ENCODE data around the gene RHOV.

RHOV gene

GRCh38 chr15:40886586-40886985 lies 12.6 kb upstream of the RHOV start:
- POLR2A ChIA-PET, result no interaction called here
- CTCF ChIA-PET, result interaction anchor here (1.1 kb wide), 1 partner anchor 27 kb away, joined by 4 read pairs; no protein-coding TSS in a partner anchor
- no peak for DNase-seq (ENCODE audit: extremely low spot score)
- no peak for TF ChIP-seq ZNF384 (IDR thresholded peaks at IDR 0.05)
- no peak for TF ChIP-seq SP1 (IDR thresholded peaks at IDR 0.05)

- POLR2A ChIA-PET, result interaction anchor here (1.2 to 1.4 kb wide), 2 partner anchors 13 to 187 kb away, joined by 3 to 4 read pairs; partner anchors contain the start of genes RAD51 and VPS18
- DNase-seq (ENCODE audit: extremely low spot score), result no peak
- CTCF ChIA-PET, result interaction anchor here (0.6 to 1.4 kb wide), 3 partner anchors 11 to 18 kb away, joined by 3 to 6 read pairs (median 4); partner anchors contain the start of gene VPS18
- TF ChIP-seq FOXM1 (IDR thresholded peaks at IDR 0.05; ENCODE audit: borderline replicate concordance) (no peak), LEF1 (IDR thresholded peaks at IDR 0.05; ENCODE audit: borderline replicate concordance) (no peak), PKNOX1 (IDR thresholded peaks at IDR 0.05) (no peak), BHLHE40 (IDR thresholded peaks at IDR 0.05; ENCODE audit: borderline replicate concordance) (no peak), ARNT (IDR thresholded peaks at IDR 0.05) (no peak), TARDBP (IDR thresholded peaks at IDR 0.05) (no peak), HDGF (IDR thresholded peaks at IDR 0.05; ENCODE audit: borderline replicate concordance) (no peak), NFRKB (IDR thresholded peaks at IDR 0.05) (no peak), FOXA1 (IDR thresholded peaks at IDR 0.05) (no peak), SP1 (IDR thresholded peaks at IDR 0.05) (no peak), CTBP1 (IDR thresholded peaks at IDR 0.05; ENCODE audit: borderline replicate concordance) (no peak), ZNF384 (IDR thresholded peaks at IDR 0.05) (no peak), ELF4 (IDR thresholded peaks at IDR 0.05) (no peak), SUZ12 (IDR thresholded peaks at IDR 0.05) (no peak), L3MBTL2 (conservative IDR thresholded peaks at IDR 0.05) (no peak), FOXK2 (IDR thresholded peaks at IDR 0.05) (no peak)
Measured at GRCh38 chr15:40881351-40881750, 7.3 kb upstream of the RHOV start.

- TF ChIP-seq LEF1 (IDR thresholded peaks at IDR 0.05; ENCODE audit: borderline replicate concordance), result no peak
- TF ChIP-seq ELF4 (IDR thresholded peaks at IDR 0.05), result no peak
- TF ChIP-seq SP1 (IDR thresholded peaks at IDR 0.05), result no peak
- TF ChIP-seq L3MBTL2 (conservative IDR thresholded peaks at IDR 0.05), result no peak
- TF ChIP-seq ARNT (IDR thresholded peaks at IDR 0.05), result no peak
- TF ChIP-seq ZNF384 (IDR thresholded peaks at IDR 0.05), result no peak
- ChIA-PET POLR2A (no interaction called here), CTCF (interaction anchor here (1.1 to 1.9 kb wide), 3 partner anchors 11 to 21 kb away, joined by 3 to 12 read pairs (median 4); partner anchors contain the start of gene VPS18)
- DNase-seq (ENCODE audit: extremely low spot score), result no peak
Measured at GRCh38 chr15:40879609-40880008, 5.6 kb upstream of the RHOV start.

- no peak for TF ChIP-seq ZNF384 (IDR thresholded peaks at IDR 0.05)
- TF ChIP-seq ARNT (IDR thresholded peaks at IDR 0.05), result no peak
- no peak for TF ChIP-seq HDGF (IDR thresholded peaks at IDR 0.05; ENCODE audit: borderline replicate concordance)
- no peak for TF ChIP-seq ELF4 (IDR thresholded peaks at IDR 0.05)
- TF ChIP-seq TARDBP (IDR thresholded peaks at IDR 0.05), result no peak
- no peak for TF ChIP-seq CTBP1 (IDR thresholded peaks at IDR 0.05; ENCODE audit: borderline replicate concordance)
- TF ChIP-seq FOXK2 (IDR thresholded peaks at IDR 0.05), result no peak
- no peak for TF ChIP-seq FOXA1 (IDR thresholded peaks at IDR 0.05)
- TF ChIP-seq NFRKB (IDR thresholded peaks at IDR 0.05), result no peak
- TF ChIP-seq SP1 (IDR thresholded peaks at IDR 0.05), result no peak
- TF ChIP-seq BHLHE40 (IDR thresholded peaks at IDR 0.05; ENCODE audit: borderline replicate concordance), result no peak
- TF ChIP-seq L3MBTL2 (conservative IDR thresholded peaks at IDR 0.05), result no peak
- TF ChIP-seq SUZ12 (IDR thresholded peaks at IDR 0.05), result no peak
- DNase-seq (ENCODE audit: extremely low spot score), result no peak
- ChIA-PET CTCF (interaction anchor here (1.0 to 1.9 kb wide), 4 partner anchors 12 to 21 kb away, joined by 3 to 12 read pairs (median 4); partner anchors contain the start of gene VPS18), POLR2A (interaction anchor here (1.0 kb wide), 1 partner anchor 16 kb away, joined by 3 read pairs; the partner anchor contains the start of gene VPS18)
Measured at GRCh38 chr15:40878785-40879184, 4.8 kb upstream of the RHOV start.

GRCh38 chr15:40877694-40878093 lies 3.7 kb upstream of the RHOV start:
- no peak for TF ChIP-seq NFRKB (IDR thresholded peaks at IDR 0.05)
- TF ChIP-seq TARDBP (IDR thresholded peaks at IDR 0.05), result no peak
- no peak for TF ChIP-seq PKNOX1 (IDR thresholded peaks at IDR 0.05)
- TF ChIP-seq FOXA1 (IDR thresholded peaks at IDR 0.05), result no peak
- no peak for TF ChIP-seq L3MBTL2 (conservative IDR thresholded peaks at IDR 0.05)
- no peak for TF ChIP-seq ARNT (IDR thresholded peaks at IDR 0.05)
- TF ChIP-seq FOXK2 (IDR thresholded peaks at IDR 0.05), result no peak
- no peak for TF ChIP-seq ZNF384 (IDR thresholded peaks at IDR 0.05)
- no peak for TF ChIP-seq ELF4 (IDR thresholded peaks at IDR 0.05)
- no peak for TF ChIP-seq SUZ12 (IDR thresholded peaks at IDR 0.05)
- TF ChIP-seq CTBP1 (IDR thresholded peaks at IDR 0.05; ENCODE audit: borderline replicate concordance), result no peak
- POLR2A ChIA-PET, result no interaction called here
- CTCF ChIA-PET, result no interaction called here
- no peak for DNase-seq (ENCODE audit: extremely low spot score)

GRCh38 chr15:40875991-40876730 lies 2.1 kb upstream of the RHOV start:
- DNase-seq (ENCODE audit: extremely low spot score), result no peak
- TF ChIP-seq TARDBP (IDR thresholded peaks at IDR 0.05), result no peak
- TF ChIP-seq ZNF384 (IDR thresholded peaks at IDR 0.05), result no peak
- no peak for TF ChIP-seq SUZ12 (IDR thresholded peaks at IDR 0.05)
- TF ChIP-seq FOXA1 (IDR thresholded peaks at IDR 0.05), result no peak
- no peak for TF ChIP-seq NFRKB (IDR thresholded peaks at IDR 0.05)
- no peak for TF ChIP-seq ELF4 (IDR thresholded peaks at IDR 0.05)
- ChIA-PET CTCF (no interaction called here), POLR2A (no interaction called here)

Data from HEK293T (cell line).